ENCODE results near the gene DLGAP5.

The DLGAP5 gene

GRCh38 chr14:55139696-55140509 is 51.5 kb downstream of the DLGAP5 start:
- Histone ChIP-seq H4K8ac (ENCODE audit: low read depth, low read length) (no peak overlapping the region), H3K4me3 (ENCODE audit: low read length) (no peak overlapping the region), H3K36me3 (ENCODE audit: control insufficient read depth, insufficient read depth, low read length) (peaks cover under 1% of the 10 kb centered on the region), H3K56ac (ENCODE audit: low read length) (no peak overlapping the region), H3K4me2 (ENCODE audit: low read length) (no peak overlapping the region), H2BK15ac (replicated peaks; ENCODE audit: low read depth) (no peak overlapping the region), H3K79me2 (ENCODE audit: control insufficient read depth, insufficient read depth, low read length) (no peaks in the 10 kb centered on the region), H3K23ac (ENCODE audit: low read length) (no peak overlapping the region), H2BK120ac (ENCODE audit: low read depth, low read length) (no peak overlapping the region), H2AK5ac (ENCODE audit: low read length) (no peak overlapping the region), H3K27me3 (ENCODE audit: insufficient read depth, low read length, poor library complexity) (no peaks in the 10 kb centered on the region), H3K9ac (ENCODE audit: low read length) (no peak overlapping the region), H3K18ac (ENCODE audit: low read length) (no peak overlapping the region), H2BK5ac (ENCODE audit: low read length) (no peak overlapping the region), H3K27ac (ENCODE audit: low read depth, low read length) (no peak overlapping the region), H4K5ac (ENCODE audit: low read length) (no peak overlapping the region), H3K4me1 (ENCODE audit: control insufficient read depth, low read depth, low read length) (no peaks in the 10 kb centered on the region), H3K4ac (ENCODE audit: low read depth, low read length) (no peak overlapping the region), H3K79me1 (ENCODE audit: low read length) (no peaks in the 10 kb centered on the region)
- WGBS (ENCODE audit: extremely low coverage, insufficient coverage, low lambda C conversion rate): no CpG with 5 or more reads among the region's 4 CpGs
- DNase-seq: no peak

- Histone ChIP-seq H3K27ac (ENCODE audit: low read depth, low read length) (no peak overlapping the region), H3K18ac (ENCODE audit: low read length) (no peak overlapping the region), H3K79me1 (ENCODE audit: low read length) (no peaks in the 10 kb centered on the region), H3K56ac (ENCODE audit: low read length) (no peak overlapping the region), H2BK15ac (replicated peaks; ENCODE audit: low read depth) (no peak overlapping the region), H3K4me3 (ENCODE audit: low read length) (no peak overlapping the region), H3K9ac (ENCODE audit: low read length) (no peak overlapping the region), H3K4me2 (ENCODE audit: low read length) (no peak overlapping the region), H3K27me3 (ENCODE audit: insufficient read depth, low read length, poor library complexity) (no peaks in the 10 kb centered on the region), H3K23ac (ENCODE audit: low read length) (no peak overlapping the region), H4K8ac (ENCODE audit: low read depth, low read length) (no peak overlapping the region), H2BK120ac (ENCODE audit: low read depth, low read length) (no peak overlapping the region), H3K4me1 (ENCODE audit: control insufficient read depth, low read depth, low read length) (no peaks in the 10 kb centered on the region), H3K79me2 (ENCODE audit: control insufficient read depth, insufficient read depth, low read length) (no peaks in the 10 kb centered on the region), H2BK5ac (ENCODE audit: low read length) (no peak overlapping the region), H3K4ac (ENCODE audit: low read depth, low read length) (no peak overlapping the region), H4K5ac (ENCODE audit: low read length) (no peak overlapping the region), H3K36me3 (ENCODE audit: control insufficient read depth, insufficient read depth, low read length) (no peaks in the 10 kb centered on the region), H2AK5ac (ENCODE audit: low read length) (no peak overlapping the region)
- no peak for DNase-seq
Measured at GRCh38 chr14:55139141-55139540, 52.2 kb downstream of the DLGAP5 start.

GRCh38 chr14:55138091-55138490 is 53.3 kb downstream of the DLGAP5 start:
- no peak overlapping the region for H3K18ac ChIP-seq (ENCODE audit: low read length)
- H3K36me3 ChIP-seq (ENCODE audit: control insufficient read depth, insufficient read depth, low read length): no peaks in the 10 kb centered on the region

GRCh38 chr14:55136885-55137786 is 54.2 kb downstream of the DLGAP5 start:
- Histone ChIP-seq H2BK15ac (replicated peaks; ENCODE audit: low read depth) (no peak overlapping the region), H2BK5ac (ENCODE audit: low read length) (no peak overlapping the region), H3K79me1 (ENCODE audit: low read length) (no peaks in the 10 kb centered on the region), H3K4me2 (ENCODE audit: low read length) (no peak overlapping the region), H4K8ac (ENCODE audit: low read depth, low read length) (no peak overlapping the region), H3K18ac (ENCODE audit: low read length) (no peak overlapping the region), H3K4me3 (ENCODE audit: low read length) (no peak overlapping the region), H3K4me1 (ENCODE audit: control insufficient read depth, low read depth, low read length) (no peaks in the 10 kb centered on the region), H3K36me3 (ENCODE audit: control insufficient read depth, insufficient read depth, low read length) (no peaks in the 10 kb centered on the region), H4K5ac (ENCODE audit: low read length) (no peak overlapping the region), H3K23ac (ENCODE audit: low read length) (peak overlapping the region; percentile 20), H3K27me3 (ENCODE audit: insufficient read depth, low read length, poor library complexity) (no peaks in the 10 kb centered on the region), H3K56ac (ENCODE audit: low read length) (no peak overlapping the region), H2AK5ac (ENCODE audit: low read length) (no peak overlapping the region), H3K79me2 (ENCODE audit: control insufficient read depth, insufficient read depth, low read length) (no peaks in the 10 kb centered on the region), H2BK120ac (ENCODE audit: low read depth, low read length) (no peak overlapping the region), H3K9ac (ENCODE audit: low read length) (no peak overlapping the region), H3K27ac (ENCODE audit: low read depth, low read length) (no peak overlapping the region), H3K4ac (ENCODE audit: low read depth, low read length) (no peak overlapping the region)
- DNase-seq: no peak
- no CpG with 5 or more reads among the region's 12 CpGs for WGBS (ENCODE audit: extremely low coverage, insufficient coverage, low lambda C conversion rate)

More at GRCh38 chr14:55138091-55138490, 53.3 kb downstream of the DLGAP5 start:
- peak; percentile 60 for DNase-seq
- Histone ChIP-seq H4K8ac (ENCODE audit: low read depth, low read length) (no peak overlapping the region), H2BK120ac (ENCODE audit: low read depth, low read length) (no peak overlapping the region), H3K4me1 (ENCODE audit: control insufficient read depth, low read depth, low read length) (no peaks in the 10 kb centered on the region), H3K56ac (ENCODE audit: low read length) (no peak overlapping the region), H2BK15ac (replicated peaks; ENCODE audit: low read depth) (no peak overlapping the region), H2BK5ac (ENCODE audit: low read length) (no peak overlapping the region), H3K4me3 (ENCODE audit: low read length) (no peak overlapping the region), H3K79me1 (ENCODE audit: low read length) (no peaks in the 10 kb centered on the region), H3K9ac (ENCODE audit: low read length) (no peak overlapping the region), H3K79me2 (ENCODE audit: control insufficient read depth, insufficient read depth, low read length) (no peaks in the 10 kb centered on the region), H2AK5ac (ENCODE audit: low read length) (no peak overlapping the region), H3K27ac (ENCODE audit: low read depth, low read length) (no peak overlapping the region), H3K23ac (ENCODE audit: low read length) (no peak overlapping the region), H3K27me3 (ENCODE audit: insufficient read depth, low read length, poor library complexity) (no peaks in the 10 kb centered on the region), H3K4me2 (ENCODE audit: low read length) (no peak overlapping the region), H3K4ac (ENCODE audit: low read depth, low read length) (no peak overlapping the region), H4K5ac (ENCODE audit: low read length) (no peak overlapping the region)
- no CpG with 5 or more reads among the region's 7 CpGs for WGBS (ENCODE audit: extremely low coverage, insufficient coverage, low lambda C conversion rate)

- no peak overlapping the region for H4K5ac ChIP-seq (ENCODE audit: low read length)
- H2BK5ac ChIP-seq (ENCODE audit: low read length): no peak overlapping the region
- H3K4me2 ChIP-seq (ENCODE audit: low read length): no peak overlapping the region
- no peak overlapping the region for H3K18ac ChIP-seq (ENCODE audit: low read length)
- no peak overlapping the region for H3K27ac ChIP-seq (ENCODE audit: low read depth, low read length)
- H3K36me3 ChIP-seq (ENCODE audit: control insufficient read depth, insufficient read depth, low read length): no peaks in the 10 kb centered on the region
- no peak overlapping the region for H4K8ac ChIP-seq (ENCODE audit: low read depth, low read length)
- no peak overlapping the region for H3K23ac ChIP-seq (ENCODE audit: low read length)
- H3K56ac ChIP-seq (ENCODE audit: low read length): no peak overlapping the region
- DNase-seq: no peak
- no peaks in the 10 kb centered on the region for H3K27me3 ChIP-seq (ENCODE audit: insufficient read depth, low read length, poor library complexity)
- H3K4me1 ChIP-seq (ENCODE audit: control insufficient read depth, low read depth, low read length): no peaks in the 10 kb centered on the region
- H3K79me2 ChIP-seq (ENCODE audit: control insufficient read depth, insufficient read depth, low read length): no peaks in the 10 kb centered on the region
- no peak overlapping the region for H2BK120ac ChIP-seq (ENCODE audit: low read depth, low read length)
- no peak overlapping the region for H3K9ac ChIP-seq (ENCODE audit: low read length)
- H3K4me3 ChIP-seq (ENCODE audit: low read length): no peak overlapping the region
- H2AK5ac ChIP-seq (ENCODE audit: low read length): no peak overlapping the region
- no peaks in the 10 kb centered on the region for H3K79me1 ChIP-seq (ENCODE audit: low read length)
- no peak overlapping the region for H2BK15ac ChIP-seq (replicated peaks; ENCODE audit: low read depth)
- WGBS (ENCODE audit: extremely low coverage, insufficient coverage, low lambda C conversion rate): no CpG with 5 or more reads among the region's 3 CpGs
- H3K4ac ChIP-seq (ENCODE audit: low read depth, low read length): no peak overlapping the region
Measured at GRCh38 chr14:55136241-55136640, 55.1 kb downstream of the DLGAP5 start.

Measured in mesendoderm (in vitro differentiated cells).